ENCODE measurements around the gene RBPJ.

Gene RBPJ

DNA sequence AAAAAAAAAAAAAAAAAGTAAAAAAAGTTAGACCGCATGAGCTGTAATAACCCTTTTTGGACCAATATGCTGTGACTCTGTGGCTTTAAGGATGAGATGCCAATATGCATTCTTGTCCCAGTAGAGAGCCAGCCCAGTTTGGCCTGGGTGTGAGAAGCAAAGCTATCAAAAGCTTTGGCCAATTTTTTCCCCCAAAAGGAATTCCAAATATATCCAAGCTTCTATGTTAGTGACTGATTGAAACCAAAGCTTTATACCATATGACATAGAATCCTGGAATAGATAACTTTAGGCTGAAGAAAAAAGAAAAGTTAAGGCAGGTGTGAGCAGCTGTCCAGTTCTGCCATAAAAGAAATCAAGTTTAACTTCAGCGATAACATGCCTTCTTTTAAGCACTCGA lies 30.5 kb upstream of the RBPJ start:
- POLR2A ChIA-PET: no interaction called here
- DNase-seq (ENCODE audit: extremely low spot score): no peak
- TF ChIP-seq, protein P1, sequence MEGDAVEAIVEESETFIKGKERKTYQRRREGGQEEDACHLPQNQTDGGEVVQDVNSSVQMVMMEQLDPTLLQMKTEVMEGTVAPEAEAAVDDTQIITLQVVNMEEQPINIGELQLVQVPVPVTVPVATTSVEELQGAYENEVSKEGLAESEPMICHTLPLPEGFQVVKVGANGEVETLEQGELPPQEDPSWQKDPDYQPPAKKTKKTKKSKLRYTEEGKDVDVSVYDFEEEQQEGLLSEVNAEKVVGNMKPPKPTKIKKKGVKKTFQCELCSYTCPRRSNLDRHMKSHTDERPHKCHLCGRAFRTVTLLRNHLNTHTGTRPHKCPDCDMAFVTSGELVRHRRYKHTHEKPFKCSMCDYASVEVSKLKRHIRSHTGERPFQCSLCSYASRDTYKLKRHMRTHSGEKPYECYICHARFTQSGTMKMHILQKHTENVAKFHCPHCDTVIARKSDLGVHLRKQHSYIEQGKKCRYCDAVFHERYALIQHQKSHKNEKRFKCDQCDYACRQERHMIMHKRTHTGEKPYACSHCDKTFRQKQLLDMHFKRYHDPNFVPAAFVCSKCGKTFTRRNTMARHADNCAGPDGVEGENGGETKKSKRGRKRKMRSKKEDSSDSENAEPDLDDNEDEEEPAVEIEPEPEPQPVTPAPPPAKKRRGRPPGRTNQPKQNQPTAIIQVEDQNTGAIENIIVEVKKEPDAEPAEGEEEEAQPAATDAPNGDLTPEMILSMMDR (IDR thresholded peaks at IDR 0.05; ENCODE audit: control extremely low read depth, extremely low read depth, low read depth, missing control alignments): no peak
- CTCF ChIA-PET: interaction anchor here (1.0 to 2.2 kb wide), 3 partner anchors 96 to 208 kb away, joined by 3 to 6 read pairs (median 3); no protein-coding TSS in a partner anchor

DNA sequence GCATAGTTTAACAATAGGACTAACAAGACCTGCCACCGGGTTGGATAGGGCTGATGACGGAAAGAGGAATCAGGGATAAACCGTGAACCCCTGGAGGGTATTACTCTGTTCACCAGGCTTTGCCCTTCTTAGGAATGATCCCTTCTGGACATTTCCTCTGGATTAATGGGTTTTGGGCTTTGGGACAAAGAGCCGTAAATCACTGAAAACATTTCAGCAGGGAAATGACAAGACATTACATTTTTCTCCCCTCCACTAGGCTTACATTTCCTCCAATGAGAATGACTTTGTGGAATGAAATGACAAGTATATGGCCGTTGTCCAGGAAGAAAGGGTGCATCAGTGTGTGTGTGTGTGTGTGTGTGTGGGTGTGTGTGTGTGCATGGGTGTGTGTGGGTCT lies 25.9 kb upstream of the RBPJ start:
- CTCF ChIA-PET: no interaction called here
- no peak for DNase-seq (ENCODE audit: extremely low spot score)
- TF ChIP-seq, protein P1 (IDR thresholded peaks at IDR 0.05; ENCODE audit: control extremely low read depth, extremely low read depth, low read depth, missing control alignments): no peak
- POLR2A ChIA-PET: no interaction called here

DNA sequence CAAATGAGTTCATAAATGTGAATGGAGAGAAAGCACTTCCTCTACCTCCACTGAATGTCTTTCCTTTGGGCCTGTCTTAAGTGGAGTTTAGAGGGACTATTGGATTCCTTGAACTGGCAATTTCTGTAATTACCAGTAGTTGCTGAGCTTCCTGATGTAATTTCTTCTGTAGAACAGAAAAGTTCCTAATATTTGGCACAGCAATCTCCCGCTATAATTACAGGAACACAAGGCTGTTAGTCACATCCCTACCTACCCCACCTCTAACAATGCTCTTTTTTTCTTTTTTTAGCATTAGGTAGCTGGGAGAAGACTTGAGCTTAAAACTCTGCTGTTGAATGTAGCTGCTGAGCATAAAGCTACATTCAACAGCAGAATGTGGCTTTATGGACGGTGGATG lies 24.8 kb upstream of the RBPJ start:
- CTCF ChIA-PET: interaction anchor here (0.6 to 1.3 kb wide), 2 partner anchors 9 to 12 kb away, joined by 3 to 4 read pairs; no protein-coding TSS in a partner anchor
- no peak for DNase-seq (ENCODE audit: extremely low spot score)
- POLR2A ChIA-PET: no interaction called here
- TF ChIP-seq, protein P1 (IDR thresholded peaks at IDR 0.05; ENCODE audit: control extremely low read depth, extremely low read depth, low read depth, missing control alignments): no peak

DNA sequence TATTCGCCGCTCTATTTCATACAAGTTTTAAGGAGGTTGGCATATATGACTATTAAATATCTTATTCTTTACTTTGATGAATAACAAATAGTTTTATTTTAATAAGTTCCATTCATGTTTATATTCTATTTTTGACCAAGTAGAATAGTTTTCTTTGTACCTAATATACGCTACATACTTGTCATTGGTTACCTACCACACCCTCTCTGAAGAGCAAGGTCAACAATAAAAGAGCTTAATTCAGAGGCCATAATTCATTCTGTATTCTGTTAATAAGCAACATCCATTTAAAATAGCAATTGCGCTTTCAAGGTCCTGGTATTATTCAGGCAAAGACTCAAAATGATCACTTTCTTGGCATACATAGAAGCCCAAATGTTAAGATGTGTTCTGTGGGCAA lies 24.3 kb upstream of the RBPJ start:
- ChIA-PET CTCF (interaction anchor here (1.3 kb wide), 1 partner anchor 13 kb away, joined by 4 read pairs; no protein-coding TSS in a partner anchor), POLR2A (no interaction called here)
- DNase-seq (ENCODE audit: extremely low spot score): no peak
- TF ChIP-seq, protein P1 (IDR thresholded peaks at IDR 0.05; ENCODE audit: control extremely low read depth, extremely low read depth, low read depth, missing control alignments): no peak

DNA sequence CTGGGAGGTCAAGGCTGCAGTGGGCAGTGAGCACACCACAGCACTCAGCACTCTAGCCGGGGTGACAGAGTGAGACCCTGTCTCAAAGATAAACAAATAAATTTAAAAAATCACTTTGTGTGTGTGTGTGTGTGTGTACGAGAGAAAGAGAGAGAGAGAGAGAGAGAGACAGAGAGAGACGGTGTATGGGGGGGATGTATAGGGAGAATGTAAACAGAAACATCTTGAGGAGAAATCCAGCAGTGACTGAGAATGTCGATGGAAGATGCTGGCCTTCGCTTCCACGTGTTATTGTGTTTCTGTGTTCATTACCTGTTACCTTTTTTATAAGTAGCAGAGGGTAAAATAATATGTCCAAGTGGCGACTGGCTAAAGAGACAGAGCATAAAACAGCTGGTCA lies 23.6 kb upstream of the RBPJ start:
- ChIA-PET CTCF (interaction anchor here (1.3 kb wide), 1 partner anchor 13 kb away, joined by 4 read pairs; no protein-coding TSS in a partner anchor), POLR2A (no interaction called here)
- TF ChIP-seq, protein P1 (IDR thresholded peaks at IDR 0.05; ENCODE audit: control extremely low read depth, extremely low read depth, low read depth, missing control alignments): no peak
- no peak for DNase-seq (ENCODE audit: extremely low spot score)

DNA sequence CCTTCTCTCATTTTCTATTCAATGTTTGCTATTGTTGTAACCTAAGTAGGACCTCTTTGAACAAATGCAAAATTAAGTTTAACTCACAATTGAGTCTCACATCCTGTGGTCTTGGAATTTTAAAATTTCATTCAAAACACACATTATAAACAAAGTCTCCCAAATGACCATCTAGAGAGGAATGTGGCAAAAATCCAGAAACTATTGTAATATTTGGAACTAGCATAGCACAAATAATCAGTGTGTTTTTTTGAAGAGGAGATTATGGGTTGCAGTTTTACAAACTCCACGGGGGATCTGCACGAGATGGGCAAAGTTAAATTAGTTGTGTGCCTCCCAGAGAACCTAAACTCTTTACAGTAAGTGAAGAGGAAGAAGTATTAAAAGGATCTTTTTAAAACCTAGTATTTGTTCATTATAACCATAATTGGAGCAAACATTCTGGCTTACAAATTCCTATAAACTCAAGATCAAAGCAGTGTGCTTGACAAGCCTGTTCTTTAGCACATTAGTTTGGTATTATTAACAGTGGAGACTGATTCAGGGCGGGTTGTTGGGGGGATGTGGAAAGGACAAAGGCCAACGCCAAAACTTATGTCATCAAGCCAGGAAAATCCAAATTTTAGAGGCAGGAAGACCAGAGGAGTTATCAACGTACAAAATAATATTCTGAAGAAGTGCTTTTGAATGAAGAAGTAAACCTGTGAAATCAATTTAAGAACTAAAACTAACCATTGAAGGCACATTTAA lies 22.4 kb upstream of the RBPJ start:
- CTCF ChIA-PET: no interaction called here
- TF ChIP-seq, protein P1 (IDR thresholded peaks at IDR 0.05; ENCODE audit: control extremely low read depth, extremely low read depth, low read depth, missing control alignments): no peak
- no peak for DNase-seq (ENCODE audit: extremely low spot score)
- POLR2A ChIA-PET: no interaction called here

All from GM10248 (cell line).